Aorta (tissue), 5 donors: ENCODE results near the gene SLC12A7. TPM values are rescaled to one million over a fixed set of nuclear protein-coding genes. Genes with fewer than 3 reads are reported as not detected.

Experiments
- ATAC-seq: fragments of 200-7000 bp; cut with Tn5 transposase; one replicate; pipeline ENCODE4 v1.9.1; 2022; ENCODE audit warnings: moderate library complexity; ENCODE audit not compliant: low FRiP score
- DNase-seq, 2 donors: peaks; one replicate each; pipeline ENCODE4 v3.0.0-alpha.2; 2020
- H3K27ac ChIP-seq, 2 donors: one replicate each; pipeline ENCODE4 v1.5.1; 2013; ENCODE audit warnings: low read length in 2 of 2, mild to moderate bottlenecking in 2 of 2, moderate library complexity in 2 of 2, control low read depth in 1 of 2, inconsistent platforms in 1 of 2, low read depth in 1 of 2
- H3K27me3 ChIP-seq, 2 donors: one replicate each; pipeline ENCODE4 v1.6.1; 2013; ENCODE audit warnings: control low read depth in 1 of 2, low read length in 1 of 2, mild to moderate bottlenecking in 1 of 2, moderate library complexity in 1 of 2; ENCODE audit not compliant: insufficient read depth in 2 of 2, control insufficient read depth in 1 of 2
- H3K36me3 ChIP-seq, 2 donors: one replicate each; pipeline ENCODE4 v1.6.1; 2013; ENCODE audit warnings: control low read depth in 1 of 2, low read length in 1 of 2, mild to moderate bottlenecking in 1 of 2; ENCODE audit not compliant: insufficient read depth in 2 of 2, control insufficient read depth in 1 of 2
- H3K4me1 ChIP-seq, 2 donors: one replicate each; pipeline ENCODE4 v1.6.1; 2013; ENCODE audit warnings: low read length in 2 of 2, control low read depth in 1 of 2, mild to moderate bottlenecking in 1 of 2, moderate library complexity in 1 of 2; ENCODE audit not compliant: insufficient read depth in 2 of 2, control insufficient read depth in 1 of 2
- H3K4me3 ChIP-seq, 2 donors: one replicate each; pipeline ENCODE4 v1.5.1; 2013; ENCODE audit warnings: low read length in 2 of 2, control low read depth in 1 of 2, mild to moderate bottlenecking in 1 of 2
- H3K9me3 ChIP-seq: one replicate; pipeline ENCODE4 v1.6.1; 2013; ENCODE audit warnings: mild to moderate bottlenecking, low read length; ENCODE audit not compliant: control insufficient read depth
- WGBS, 2 donors: extraction: QIAGEN DNeasy Blood & Tissue Kit; methylation state at CpG; one replicate each; pipeline ENCODE4 v1.1.7; 2013; 5-methylcytosine and 5-hydroxymethylcytosine counted together
- intact Hi-C, 2 donors: fragments of 100-400 bp; cut with DNase I; formaldehyde crosslinking; loops; one replicate each; pipeline versions ENCODE4 v1.14.2 to v1.15.0; 2022
- polyA plus RNA-seq, 2 donors: library from polyadenylated mRNA; stranded (reverse); fragments of 200-250 nt; gene quantifications; one replicate each; pipeline ENCODE4 v1.2.3, GENCODE V29; 2013
- total RNA-seq, 2 donors: library from RNA; stranded (reverse); fragmentation: NEBNext Ultra II Directional; extraction: Animal tissue kit (Norgen Biotek cat#: 25700); gene quantifications; one replicate each; pipeline ENCODE4 v1.2.1, GENCODE V29; 2021
- donor health status: healthy with polysubstance abuse.
- donor health status: Bipolar disorder and iron deficiency.
- donor health status: DM: no; HTN: no; CAD: no.
- donor health status: DM: no; HTN: no; CAD: no.
- donor health status: DM: yes; HTN: yes; CAD: no.

Gene SLC12A7
- total and polyA plus RNA-seq, 4 donors = 4.5 to 54.4 (median 19.3) TPM

GRCh38 chr5:1109542-1110306, 2.1 kb downstream of the SLC12A7 start:
- no peak overlapping the region for H3K4me3 ChIP-seq
- H3K27me3 ChIP-seq = no peaks in the 10 kb centered on the region
- H3K9me3 ChIP-seq = no peaks in the 10 kb centered on the region
- no peak for ATAC-seq
- H3K36me3 ChIP-seq = no peaks in the 10 kb centered on the region
- no peaks in the 10 kb centered on the region for H3K4me1 ChIP-seq
- no peak overlapping the region for H3K27ac ChIP-seq
- intact Hi-C loops = no loop called here
- 94% methylated on average over 26 of the region's 26 CpGs for WGBS, 2 donors
- no peak for DNase-seq

GRCh38 chr5:1108865-1109174, 3.0 kb downstream of the SLC12A7 start:
- 94% methylated on average over 9 to 11 of the region's 11 CpGs for WGBS, 2 donors
- DNase-seq (peak in 1 of 2 donors; percentile 75), ATAC-seq (no peak)
- no peaks in the 10 kb centered on the region for H3K9me3 ChIP-seq
- H3K4me3 ChIP-seq = no peak overlapping the region
- no peaks in the 10 kb centered on the region for H3K4me1 ChIP-seq
- intact Hi-C loops = no loop called here
- H3K36me3 ChIP-seq = no peaks in the 10 kb centered on the region
- H3K27ac ChIP-seq = no peak overlapping the region
- no peaks in the 10 kb centered on the region for H3K27me3 ChIP-seq

- H3K9me3 ChIP-seq = no peaks in the 10 kb centered on the region
- H3K27ac ChIP-seq = no peak overlapping the region
- H3K27me3 ChIP-seq = no peaks in the 10 kb centered on the region
- 91 to 92% methylated on average over 39 of the region's 39 CpGs for WGBS, 2 donors
- no peak for ATAC-seq
- no peaks in the 10 kb centered on the region for H3K36me3 ChIP-seq
- DNase-seq = peak in 1 of 2 donors; percentile 67
- H3K4me1 ChIP-seq = no peaks in the 10 kb centered on the region
- no peak overlapping the region for H3K4me3 ChIP-seq
- intact Hi-C loops = no loop called here
Observed at GRCh38 chr5:1108023-1108864, 3.6 kb downstream of the SLC12A7 start.

GRCh38 chr5:1107167-1108022, 4.5 kb downstream of the SLC12A7 start:
- no peak for DNase-seq
- no peak for ATAC-seq
- no peak overlapping the region for H3K4me3 ChIP-seq
- no peaks in the 10 kb centered on the region for H3K4me1 ChIP-seq
- WGBS, 2 donors = 86 to 87% methylated on average over 26 of the region's 26 CpGs
- no peak overlapping the region for H3K27ac ChIP-seq
- no peaks in the 10 kb centered on the region for H3K9me3 ChIP-seq
- intact Hi-C loops = no loop called here
- no peaks in the 10 kb centered on the region for H3K36me3 ChIP-seq
- H3K27me3 ChIP-seq = no peaks in the 10 kb centered on the region

GRCh38 chr5:1106385-1107166, 5.3 kb downstream of the SLC12A7 start:
- Histone ChIP-seq H3K27me3 (no peaks in the 10 kb centered on the region), H3K36me3 (no peaks in the 10 kb centered on the region), H3K27ac (no peak overlapping the region), H3K4me3 (no peak overlapping the region), H3K4me1 (no peaks in the 10 kb centered on the region), H3K9me3 (no peaks in the 10 kb centered on the region)
- ATAC-seq = no peak
- WGBS, 2 donors = 88 to 89% methylated on average over 23 of the region's 23 CpGs
- intact Hi-C loops = no loop called here
- DNase-seq = no peak

GRCh38 chr5:1105350-1106265, 6.3 kb downstream of the SLC12A7 start:
- Histone ChIP-seq H3K4me3 (no peak overlapping the region), H3K27ac (no peak overlapping the region), H3K27me3 (no peaks in the 10 kb centered on the region), H3K9me3 (no peaks in the 10 kb centered on the region), H3K36me3 (no peaks in the 10 kb centered on the region), H3K4me1 (no peaks in the 10 kb centered on the region)
- DNase-seq (no peak), ATAC-seq (no peak)
- 87 to 89% methylated on average over 19 of the region's 19 CpGs for WGBS, 2 donors
- intact Hi-C loops = no loop called here

- Histone ChIP-seq H3K4me1 (no peaks in the 10 kb centered on the region), H3K27me3 (no peaks in the 10 kb centered on the region), H3K36me3 (no peaks in the 10 kb centered on the region), H3K4me3 (no peak overlapping the region), H3K9me3 (no peaks in the 10 kb centered on the region), H3K27ac (no peak overlapping the region)
- no peak for ATAC-seq
- intact Hi-C loops = no loop called here
- no peak for DNase-seq
- WGBS, 2 donors = 84 to 85% methylated on average over 27 of the region's 27 CpGs
Observed at GRCh38 chr5:1104327-1105006, 7.4 kb downstream of the SLC12A7 start.
